Effector memory CD8-positive, alpha-beta T cell (primary cell): ENCODE data around the gene STRN3.

Experiments
- ATAC-seq: fragments of 150-1000 bp; cut with Tn5 transposase; replicated peaks from 2 replicates; pipeline ENCODE4 v1.10.0; 2021; ENCODE audit warnings: mild to moderate bottlenecking, moderate library complexity
- DNase-seq, 3 experiments: peaks; one replicate each; pipeline ENCODE4 v3.0.0; 2021
- H3K27ac Mint-ChIP-seq, 2 donors: one replicate each; pipeline ENCODE4 v1.8.0; 2022; ENCODE audit warnings: mild to moderate bottlenecking in 2 of 2, mixed read lengths in 2 of 2, moderate library complexity in 2 of 2
- H3K27me3 Mint-ChIP-seq, 2 donors: one replicate each; pipeline ENCODE4 v1.8.0; 2022; ENCODE audit warnings: mixed read lengths in 2 of 2
- H3K36me3 Mint-ChIP-seq: one replicate; pipeline ENCODE4 v1.8.0; 2022; ENCODE audit warnings: mild to moderate bottlenecking, moderate library complexity, mixed read lengths; ENCODE audit not compliant: insufficient read depth
- H3K4me1 Mint-ChIP-seq, 2 donors: one replicate each; pipeline ENCODE4 v1.8.0; 2022; ENCODE audit warnings: low read depth in 2 of 2, mixed read lengths in 2 of 2
- H3K4me3 Mint-ChIP-seq, 2 donors: one replicate each; pipeline ENCODE4 v1.8.0; 2022; ENCODE audit warnings: mild to moderate bottlenecking in 2 of 2, mixed read lengths in 2 of 2, moderate library complexity in 2 of 2
- H3K9me3 Mint-ChIP-seq, 2 donors: one replicate each; pipeline ENCODE4 v1.8.0; 2022; ENCODE audit warnings: mixed read lengths in 2 of 2

The STRN3 gene

DNA sequence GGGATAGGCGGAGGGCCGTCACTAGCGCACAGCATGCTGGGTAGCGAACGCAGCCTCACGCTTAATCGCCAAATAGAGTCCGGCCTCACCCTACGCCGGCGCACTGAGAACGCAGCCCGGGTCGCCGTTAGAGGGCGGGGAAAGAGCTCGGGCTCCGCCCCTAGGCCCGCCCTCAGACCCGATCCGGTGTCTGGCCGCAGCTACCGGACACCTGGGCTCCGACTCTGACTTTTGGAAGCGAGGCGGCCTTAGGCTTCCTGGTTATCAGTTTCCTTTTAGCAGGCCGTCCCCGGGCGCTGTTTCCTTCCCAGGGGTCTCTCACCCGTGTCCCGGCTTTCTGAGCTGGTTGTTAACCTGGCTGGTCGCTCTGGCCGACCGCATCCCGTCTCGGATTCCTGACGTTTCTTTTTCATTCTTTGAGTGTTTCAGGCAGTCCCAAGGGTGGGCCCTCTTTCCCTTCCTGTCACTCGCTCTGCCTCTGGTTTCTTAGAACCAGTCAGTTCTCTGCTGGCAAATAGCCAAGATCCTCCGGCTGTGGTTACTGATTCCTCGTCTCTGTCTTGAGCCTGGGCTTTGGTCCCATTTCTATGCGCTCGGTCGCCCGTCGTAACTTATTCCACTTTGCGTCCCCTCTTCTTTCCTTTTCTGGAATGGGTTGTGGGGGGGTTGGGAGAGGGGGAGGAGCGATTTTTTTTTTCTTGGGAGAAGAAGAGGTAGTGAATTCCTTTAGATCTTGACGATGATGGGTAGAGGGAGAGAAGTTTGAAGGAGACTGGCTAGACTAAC, 464 bp upstream of the STRN3 start:
- no peaks in the 10 kb centered on the region for H3K9me3 Mint-ChIP-seq
- H3K27ac Mint-ChIP-seq = peak overlapping the region; percentile 98
- no peaks in the 10 kb centered on the region for H3K27me3 Mint-ChIP-seq
- peaks cover 21% of the 10 kb centered on the region for H3K36me3 Mint-ChIP-seq
- peak; percentile 81 to 85 (median 85) for DNase-seq
- peak; percentile 91 for ATAC-seq
- peaks cover 24 to 45% of the 10 kb centered on the region in 2 donors for H3K4me1 Mint-ChIP-seq
- H3K4me3 Mint-ChIP-seq = peak overlapping the region; percentile 97 to 99

DNA sequence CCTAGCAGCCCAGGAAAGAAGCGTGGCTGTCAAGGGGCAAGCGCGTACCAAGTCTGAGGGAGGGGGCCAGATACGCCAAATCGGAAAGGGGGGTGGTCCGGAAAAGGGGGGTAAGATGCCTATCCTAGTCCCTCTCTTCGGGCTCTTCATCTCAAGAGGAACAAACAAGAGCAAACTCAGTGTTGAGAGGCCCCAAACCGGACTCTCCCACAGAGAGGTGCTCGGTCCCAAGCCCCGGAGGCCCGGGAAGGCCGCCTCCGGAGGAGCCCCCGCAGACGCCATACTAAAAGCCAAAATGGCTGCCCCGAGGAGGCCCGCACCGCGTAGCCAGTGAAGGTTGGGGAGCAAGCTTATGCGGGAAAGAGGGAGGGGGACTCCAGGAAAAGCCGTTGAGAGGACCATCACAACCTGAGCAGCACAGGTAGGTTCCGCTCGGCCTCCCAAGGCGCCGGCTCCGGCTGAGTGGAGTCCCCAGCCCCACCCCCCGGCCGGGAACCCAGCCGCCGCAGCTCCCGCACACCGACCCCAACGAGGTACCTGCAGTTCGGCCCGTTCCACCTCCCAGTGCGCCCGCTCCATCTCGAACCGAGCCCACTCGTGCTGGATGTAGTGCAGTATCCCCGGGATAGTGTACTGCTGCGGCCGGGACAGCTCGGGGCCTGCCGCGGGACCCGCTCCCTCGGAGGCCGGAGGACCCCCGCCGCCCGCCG, 657 bp downstream of the STRN3 start, which contains the start of gene AP4S1:
TSS of gene AP4S1 (plus strand) at position 283 of the 710 bp plus-strand sequence. CDS start 40,548 bp downstream, outside the sequence.
- peaks cover 27% of the 10 kb centered on the region for H3K36me3 Mint-ChIP-seq
- H3K9me3 Mint-ChIP-seq = no peaks in the 10 kb centered on the region
- peak; percentile 35 to 45 (median 38) for DNase-seq
- peak; percentile 30 for ATAC-seq
- H3K4me3 Mint-ChIP-seq = peak within 1 kb of the TSS; percentile 97 to 99
- no peaks in the 10 kb centered on the region for H3K27me3 Mint-ChIP-seq
- H3K27ac Mint-ChIP-seq = peak within 1 kb of the TSS; percentile 98
- peaks cover 24 to 45% of the 10 kb centered on the region in 2 donors for H3K4me1 Mint-ChIP-seq

DNA sequence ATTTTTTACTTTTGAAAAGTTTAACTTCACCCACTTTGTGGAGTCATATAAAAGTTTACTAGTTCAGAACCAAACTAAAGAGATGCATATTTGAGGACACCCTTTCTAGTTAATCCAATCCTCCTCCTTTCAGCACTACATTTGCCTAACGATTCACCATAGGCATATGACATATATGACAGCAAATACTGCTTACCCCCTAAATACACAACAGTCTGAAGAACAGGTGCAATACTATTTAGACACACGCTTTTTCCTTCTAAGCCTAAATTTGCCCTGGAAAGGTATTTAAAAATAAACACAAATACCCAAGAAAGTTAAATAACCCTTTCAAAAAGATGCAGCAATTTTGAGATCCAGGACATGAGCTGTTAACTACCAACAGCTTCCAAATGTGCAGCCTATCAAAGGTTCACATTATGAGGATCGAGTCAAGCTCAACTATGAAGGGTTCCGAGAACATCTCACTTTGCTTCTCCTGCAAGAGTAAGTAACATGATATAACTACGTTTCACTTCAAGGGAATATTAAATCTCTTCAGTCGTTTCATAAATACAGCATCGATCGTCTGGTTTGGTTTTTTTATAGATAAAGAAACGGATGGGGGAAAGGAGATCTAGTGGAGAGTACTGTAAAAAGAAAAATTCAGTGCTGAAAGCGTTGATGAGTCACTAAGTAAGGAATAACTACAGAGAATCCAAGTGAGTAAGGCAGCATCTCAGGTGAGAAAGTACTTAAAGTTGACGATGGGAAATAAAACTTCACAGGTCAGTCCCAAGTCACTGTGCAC, 1.4 kb downstream of the STRN3 start:
- no peak for DNase-seq
- ATAC-seq = no peak
- Mint-ChIP-seq H3K4me3 (peak overlapping the region; percentile 97 to 99), H3K36me3 (peaks cover 27% of the 10 kb centered on the region), H3K4me1 (peaks cover 26 to 50% of the 10 kb centered on the region in 2 donors), H3K27ac (peak overlapping the region; percentile 95 to 98), H3K27me3 (no peaks in the 10 kb centered on the region), H3K9me3 (no peaks in the 10 kb centered on the region)

DNA sequence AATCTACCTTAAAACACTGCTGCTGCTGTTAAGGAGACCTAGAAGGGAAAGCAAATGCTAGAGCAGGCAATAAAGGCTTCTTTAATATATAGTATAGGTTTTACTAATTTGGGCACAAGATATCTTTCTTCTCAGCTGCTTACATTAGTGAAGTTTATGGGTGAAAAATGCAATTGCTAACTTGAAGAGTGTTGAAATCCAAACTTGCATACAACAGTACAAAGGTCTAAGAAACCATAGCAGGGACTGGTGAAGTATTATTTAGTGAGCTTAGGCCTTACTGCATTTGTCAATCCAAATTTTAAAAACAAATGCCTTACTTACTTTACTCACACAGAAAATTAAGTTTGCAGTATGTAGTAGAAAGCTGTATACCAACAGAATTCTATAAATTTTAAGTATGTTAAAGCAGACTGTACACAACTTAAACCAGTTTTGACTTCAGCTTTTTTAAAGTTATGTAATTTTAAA, 2.1 kb downstream of the STRN3 start:
- Mint-ChIP-seq H3K9me3 (no peaks in the 10 kb centered on the region), H3K4me3 (peak overlapping the region in 1 of 2 donors; percentile 97), H3K4me1 (peaks cover 26 to 48% of the 10 kb centered on the region in 2 donors), H3K27me3 (no peaks in the 10 kb centered on the region), H3K36me3 (peaks cover 27% of the 10 kb centered on the region), H3K27ac (peak overlapping the region; percentile 95 to 98)
- no peak for DNase-seq
- no peak for ATAC-seq

DNA sequence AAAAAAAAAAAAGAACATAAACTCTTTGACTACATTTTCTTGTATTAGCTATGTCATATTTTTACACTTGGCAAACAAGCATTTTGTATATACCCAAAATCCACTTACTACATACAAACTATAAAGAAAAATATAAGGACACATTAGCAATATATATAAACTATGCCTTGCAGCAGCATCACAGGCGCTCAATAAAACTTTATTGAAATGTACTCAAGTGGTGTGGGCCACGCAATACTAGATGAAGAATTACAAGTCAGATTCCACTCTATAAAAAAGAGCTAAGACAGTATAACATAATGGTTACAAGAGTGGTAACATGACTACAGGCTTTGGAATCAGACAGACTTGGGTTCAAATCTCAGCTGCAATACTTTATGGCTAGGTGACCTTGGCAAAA, 3.8 kb downstream of the STRN3 start:
- Mint-ChIP-seq H3K4me1 (peaks cover 30 to 45% of the 10 kb centered on the region in 2 donors), H3K9me3 (no peaks in the 10 kb centered on the region), H3K27me3 (no peaks in the 10 kb centered on the region), H3K4me3 (no peak overlapping the region), H3K27ac (no peak overlapping the region), H3K36me3 (peaks cover 27% of the 10 kb centered on the region)
- ATAC-seq (no peak), DNase-seq (no peak)

DNA sequence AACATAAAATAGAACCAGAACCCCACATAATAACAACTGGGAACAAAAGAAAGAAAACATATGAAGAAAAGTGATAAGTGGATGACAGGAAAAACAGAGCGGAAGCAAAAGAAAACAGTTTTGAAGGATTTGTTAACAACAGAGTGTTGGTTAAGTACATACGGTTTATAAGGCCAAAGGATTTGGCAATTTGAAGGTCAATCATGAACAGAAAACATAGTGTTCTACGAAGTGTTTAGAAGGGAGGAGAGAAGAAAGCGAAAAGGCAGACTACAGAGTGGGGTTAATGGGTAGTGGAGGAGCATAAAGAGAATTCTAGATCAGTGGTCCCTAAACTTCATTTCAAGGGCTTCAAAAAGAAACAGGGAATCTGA, 4.6 kb downstream of the STRN3 start:
- ATAC-seq = no peak
- Mint-ChIP-seq H3K4me3 (no peak overlapping the region), H3K9me3 (no peaks in the 10 kb centered on the region), H3K4me1 (peaks cover 23 to 37% of the 10 kb centered on the region in 2 donors), H3K27me3 (no peaks in the 10 kb centered on the region), H3K36me3 (peaks cover 21% of the 10 kb centered on the region), H3K27ac (peak overlapping the region in 1 of 2 donors; percentile 5)
- no peak for DNase-seq

DNA sequence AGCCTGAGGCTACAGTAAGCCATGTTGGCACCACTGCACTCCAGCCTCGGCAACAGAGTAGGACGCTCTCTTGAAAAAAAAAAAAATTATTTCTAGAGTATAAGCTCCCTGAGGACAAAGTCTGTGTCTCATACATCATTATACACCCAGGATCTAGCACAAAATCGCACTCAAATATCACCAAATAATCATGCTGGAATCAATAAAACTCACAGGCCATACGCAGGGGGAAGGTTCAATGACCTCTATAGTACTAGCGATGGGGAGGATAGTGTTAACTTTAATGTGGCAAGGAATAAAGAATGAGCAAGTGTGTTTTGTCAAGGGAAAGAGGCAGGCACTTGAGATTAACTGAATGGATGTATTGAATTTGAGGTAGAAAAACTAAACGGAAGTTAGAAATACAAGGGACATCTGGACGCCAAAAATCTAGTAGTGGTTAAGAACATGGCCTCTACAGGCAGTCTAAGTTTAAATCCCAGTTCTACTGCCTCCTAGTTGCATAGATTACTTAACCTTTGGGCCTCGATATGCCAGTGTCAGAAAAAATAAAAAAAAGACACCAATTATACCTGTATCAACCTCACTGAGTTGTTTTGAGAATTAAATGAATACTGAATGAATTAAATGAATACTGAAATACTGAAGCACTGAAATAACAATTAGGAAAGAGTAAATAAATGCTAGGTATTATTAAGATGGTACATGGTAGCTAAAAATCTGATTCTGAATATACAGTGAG, 5.2 kb downstream of the STRN3 start:
- H3K27me3 Mint-ChIP-seq = no peaks in the 10 kb centered on the region
- peak overlapping the region in 1 of 2 donors; percentile 5 for H3K27ac Mint-ChIP-seq
- no peaks in the 10 kb centered on the region for H3K9me3 Mint-ChIP-seq
- DNase-seq = no peak
- H3K4me1 Mint-ChIP-seq = peaks cover 23 to 40% of the 10 kb centered on the region in 2 donors
- H3K36me3 Mint-ChIP-seq = peaks cover 16% of the 10 kb centered on the region
- no peak for ATAC-seq
- H3K4me3 Mint-ChIP-seq = no peak overlapping the region

DNA sequence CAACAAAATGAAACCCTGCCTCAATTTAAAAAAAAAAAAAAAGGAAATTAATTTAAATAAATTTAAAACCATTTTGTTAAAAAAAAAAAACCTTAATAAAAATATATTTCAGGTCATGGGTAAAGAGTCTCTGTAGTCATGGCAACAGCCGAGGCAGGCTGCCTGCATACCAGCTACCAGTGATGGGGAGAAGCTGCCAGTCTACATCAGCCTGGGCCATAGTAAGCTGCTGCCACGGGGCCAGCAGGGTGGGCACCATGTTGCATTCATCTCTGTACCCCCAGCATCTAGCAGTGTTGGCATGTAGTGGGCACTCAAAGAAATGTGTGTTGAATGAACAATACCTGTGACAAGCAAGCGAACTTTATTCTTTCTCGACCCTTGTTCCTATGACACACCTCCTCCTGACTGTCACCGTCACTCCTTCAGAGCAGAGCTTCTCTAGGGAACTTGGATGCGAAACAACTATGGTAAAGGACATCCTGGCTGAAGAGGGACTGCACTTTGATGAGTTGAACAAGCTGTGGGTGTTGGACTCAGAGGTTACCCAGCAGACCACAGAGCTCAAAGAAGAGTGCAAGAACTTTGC, 8.0 kb downstream of the STRN3 start:
- H3K27ac Mint-ChIP-seq = no peak overlapping the region
- ATAC-seq (no peak), DNase-seq (no peak)
- H3K4me3 Mint-ChIP-seq = no peak overlapping the region
- H3K4me1 Mint-ChIP-seq = peaks cover 13 to 32% of the 10 kb centered on the region in 2 donors
- H3K9me3 Mint-ChIP-seq = no peaks in the 10 kb centered on the region
- peaks cover 8% of the 10 kb centered on the region for H3K36me3 Mint-ChIP-seq
- H3K27me3 Mint-ChIP-seq = no peaks in the 10 kb centered on the region

DNA sequence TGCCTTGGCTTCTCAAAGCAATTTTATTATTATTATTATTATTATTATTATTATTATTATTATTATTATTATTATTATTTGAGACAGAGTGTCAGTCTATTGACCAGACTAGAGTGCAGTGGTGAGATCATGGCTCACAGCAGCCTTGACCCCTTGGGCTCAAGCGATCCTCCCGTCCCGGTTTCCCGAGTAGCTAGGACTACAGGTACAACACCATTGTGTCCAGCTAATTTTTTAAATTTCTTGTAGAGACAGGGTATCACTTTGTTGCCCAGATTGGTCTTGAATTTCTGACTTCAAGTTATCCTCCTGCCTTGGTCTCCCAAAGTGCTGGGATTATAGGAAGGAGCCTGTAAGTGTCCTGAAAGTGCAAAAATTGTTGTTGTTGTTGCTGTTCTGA, 12.3 kb downstream of the STRN3 start:
- Mint-ChIP-seq H3K27ac (no peak overlapping the region), H3K4me3 (no peak overlapping the region), H3K27me3 (no peaks in the 10 kb centered on the region), H3K36me3 (no peaks in the 10 kb centered on the region), H3K9me3 (no peaks in the 10 kb centered on the region), H3K4me1 (peaks cover 13 to 22% of the 10 kb centered on the region in 2 donors)
- no peak for ATAC-seq
- DNase-seq = no peak

DNA sequence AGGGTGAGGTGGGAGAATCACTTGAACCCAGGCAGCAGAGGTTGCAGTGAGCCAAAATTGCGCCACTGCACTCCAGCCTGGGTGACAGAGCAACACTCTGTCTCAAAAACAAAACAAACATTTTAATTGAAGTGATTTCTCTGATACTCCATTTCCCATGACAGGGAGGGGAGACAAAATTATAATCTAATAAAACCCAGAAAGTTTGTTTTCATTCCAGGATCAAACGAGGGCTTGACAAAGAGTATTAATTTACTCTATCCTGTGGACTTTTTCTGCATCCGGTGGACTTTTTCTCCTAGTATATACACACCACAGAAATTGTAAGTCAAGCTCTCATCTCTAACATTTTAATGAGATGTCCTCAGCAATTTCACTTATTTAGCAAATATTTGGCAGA, 15.2 kb downstream of the STRN3 start:
- Mint-ChIP-seq H3K4me1 (peaks cover 10 to 18% of the 10 kb centered on the region in 2 donors), H3K9me3 (no peaks in the 10 kb centered on the region)
- DNase-seq = no peak

DNA sequence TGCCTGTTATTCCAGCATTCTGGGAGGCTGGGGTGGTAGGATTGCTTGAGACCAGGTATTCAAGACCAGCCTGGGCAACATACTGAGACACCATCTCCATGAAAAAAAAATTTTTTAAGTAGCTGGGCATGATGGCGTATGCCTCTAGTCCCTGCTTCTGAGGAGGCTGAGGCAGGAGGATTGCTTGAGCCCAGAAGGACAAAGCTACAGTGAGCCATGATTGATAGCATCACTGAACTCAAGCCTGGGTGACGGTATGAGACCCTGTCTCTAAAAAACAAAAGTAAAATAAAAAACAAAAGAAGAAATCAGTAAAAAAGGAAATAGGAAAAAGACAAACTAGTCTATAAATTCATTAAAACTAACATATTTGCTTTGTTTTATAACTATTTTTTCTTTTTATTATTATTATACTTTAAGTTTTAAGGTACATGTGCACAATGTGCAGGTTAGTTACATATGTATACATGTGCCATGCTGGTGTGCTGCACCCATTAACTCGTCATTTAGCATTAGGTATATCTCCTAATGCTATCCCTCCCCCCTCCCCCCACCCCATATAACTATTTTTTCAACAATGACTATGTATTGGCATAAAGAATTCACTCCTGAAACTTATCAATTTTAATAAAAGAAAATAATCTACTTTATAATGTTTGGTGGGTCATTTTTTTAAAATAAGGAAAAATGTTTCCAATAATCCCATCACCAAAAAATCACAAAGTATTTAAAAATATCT, 16.2 kb downstream of the STRN3 start:
- H3K4me3 Mint-ChIP-seq = no peak overlapping the region
- H3K27ac Mint-ChIP-seq = peak overlapping the region in 1 of 2 donors; percentile 85
- H3K36me3 Mint-ChIP-seq = no peaks in the 10 kb centered on the region
- no peak for DNase-seq
- ATAC-seq = no peak
- no peaks in the 10 kb centered on the region for H3K9me3 Mint-ChIP-seq
- peaks cover 10 to 13% of the 10 kb centered on the region in 2 donors for H3K4me1 Mint-ChIP-seq
- H3K27me3 Mint-ChIP-seq = no peaks in the 10 kb centered on the region

More for the DNA sequence above, 15.2 kb downstream of the STRN3 start:
- H3K27me3 Mint-ChIP-seq = no peaks in the 10 kb centered on the region
- peak overlapping the region in 1 of 2 donors; percentile 55 for H3K27ac Mint-ChIP-seq
- H3K36me3 Mint-ChIP-seq = no peaks in the 10 kb centered on the region
- H3K4me3 Mint-ChIP-seq = no peak overlapping the region
- no peak for ATAC-seq

DNA sequence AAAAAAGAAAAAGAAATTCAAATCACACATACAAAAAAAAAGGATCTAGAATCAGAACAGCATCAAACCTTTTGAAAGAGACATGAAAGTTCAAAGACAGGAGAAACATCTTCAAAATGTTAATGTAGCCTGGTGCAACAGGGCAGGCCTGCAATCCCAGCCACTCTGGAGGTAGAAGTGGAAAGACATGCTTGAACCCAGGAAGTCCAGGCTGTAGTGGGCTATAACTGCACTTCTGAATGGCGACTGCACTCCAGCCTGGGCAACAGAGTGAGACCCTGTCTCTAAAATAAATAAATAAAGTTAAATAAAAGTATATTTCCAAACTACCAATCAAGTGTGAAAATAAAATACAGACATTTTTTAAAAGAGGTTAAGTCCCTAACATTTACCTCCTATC, 19.5 kb downstream of the STRN3 start:
- no peaks in the 10 kb centered on the region for H3K27me3 Mint-ChIP-seq
- H3K4me1 Mint-ChIP-seq = peaks cover 3 to 5% of the 10 kb centered on the region in 2 donors
- DNase-seq (no peak), ATAC-seq (no peak)
- H3K4me3 Mint-ChIP-seq = no peak overlapping the region
- peaks cover 7% of the 10 kb centered on the region for H3K36me3 Mint-ChIP-seq
- no peaks in the 10 kb centered on the region for H3K9me3 Mint-ChIP-seq
- H3K27ac Mint-ChIP-seq = peak overlapping the region; percentile 44
